Measurements from ENCODE around the gene RYR2. TPM values are rescaled to one million over a fixed set of nuclear protein-coding genes. Genes with fewer than 3 reads are reported as not detected.

Gene RYR2
- total and polyA plus RNA-seq, 11 donors, result 77.7 to 1,319 (median 805) TPM

DNA sequence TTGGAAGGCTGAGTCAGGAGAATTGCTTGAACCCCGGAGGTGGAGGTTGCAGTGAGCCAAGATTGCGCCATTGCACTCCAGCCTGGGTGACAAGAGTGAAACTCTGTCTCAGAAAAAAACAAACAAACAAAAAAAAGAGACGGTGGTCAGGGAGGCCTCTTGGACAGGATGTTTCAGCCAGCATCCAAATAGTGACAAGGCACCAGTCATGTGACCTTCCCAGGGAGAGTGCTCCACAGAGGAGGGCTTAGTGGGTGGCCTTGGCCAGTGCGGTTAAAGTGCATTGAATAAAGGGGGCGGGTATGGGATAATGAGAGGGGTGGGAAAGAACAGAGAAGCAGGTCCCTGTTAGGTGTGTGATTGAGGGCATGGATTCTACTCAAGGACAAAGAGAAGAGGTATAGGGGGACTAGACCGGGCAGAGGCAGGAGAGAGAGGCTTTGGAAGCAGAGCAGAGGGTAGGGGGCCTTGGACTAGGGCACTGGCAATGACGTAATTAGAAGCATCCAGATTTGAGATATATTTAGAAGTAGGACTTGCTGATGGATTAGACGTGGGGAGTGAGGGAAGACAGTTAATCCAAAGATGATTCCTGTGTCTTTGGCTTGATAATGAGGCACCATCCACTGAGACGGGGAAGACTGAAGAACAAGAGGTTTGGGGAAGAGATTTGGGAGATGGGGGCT is 12.0 kb upstream of the RYR2 start:
- WGBS, 4 donors, result 53 to 61% (median 57%) methylated on average over 9 of the region's 9 CpGs
- H3K27ac ChIP-seq, result peak overlapping the region in 2 of 12 donors; percentile 41 to 85
- intact Hi-C loops (cut with DNase I), result no loop called here
- no peak overlapping the region for H3K4me3 ChIP-seq
- no peak for TF ChIP-seq POLR2A (IDR thresholded peaks at IDR 0.05)
- TF ChIP-seq, protein P1, sequence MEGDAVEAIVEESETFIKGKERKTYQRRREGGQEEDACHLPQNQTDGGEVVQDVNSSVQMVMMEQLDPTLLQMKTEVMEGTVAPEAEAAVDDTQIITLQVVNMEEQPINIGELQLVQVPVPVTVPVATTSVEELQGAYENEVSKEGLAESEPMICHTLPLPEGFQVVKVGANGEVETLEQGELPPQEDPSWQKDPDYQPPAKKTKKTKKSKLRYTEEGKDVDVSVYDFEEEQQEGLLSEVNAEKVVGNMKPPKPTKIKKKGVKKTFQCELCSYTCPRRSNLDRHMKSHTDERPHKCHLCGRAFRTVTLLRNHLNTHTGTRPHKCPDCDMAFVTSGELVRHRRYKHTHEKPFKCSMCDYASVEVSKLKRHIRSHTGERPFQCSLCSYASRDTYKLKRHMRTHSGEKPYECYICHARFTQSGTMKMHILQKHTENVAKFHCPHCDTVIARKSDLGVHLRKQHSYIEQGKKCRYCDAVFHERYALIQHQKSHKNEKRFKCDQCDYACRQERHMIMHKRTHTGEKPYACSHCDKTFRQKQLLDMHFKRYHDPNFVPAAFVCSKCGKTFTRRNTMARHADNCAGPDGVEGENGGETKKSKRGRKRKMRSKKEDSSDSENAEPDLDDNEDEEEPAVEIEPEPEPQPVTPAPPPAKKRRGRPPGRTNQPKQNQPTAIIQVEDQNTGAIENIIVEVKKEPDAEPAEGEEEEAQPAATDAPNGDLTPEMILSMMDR (IDR thresholded peaks at IDR 0.05), result no peak
- DNase-seq, result no peak
- no peaks in the 10 kb centered on the region for H3K36me3 ChIP-seq
- peaks cover 0 to 10% (median 0%) of the 10 kb centered on the region in 12 donors for H3K9me3 ChIP-seq
- peaks cover 0 to 42% (median 4%) of the 10 kb centered on the region in 12 donors for H3K4me1 ChIP-seq
- no peaks in the 10 kb centered on the region for H3K27me3 ChIP-seq
- ATAC-seq, result peak in 2 of 4 donors; percentile 9 to 29

DNA sequence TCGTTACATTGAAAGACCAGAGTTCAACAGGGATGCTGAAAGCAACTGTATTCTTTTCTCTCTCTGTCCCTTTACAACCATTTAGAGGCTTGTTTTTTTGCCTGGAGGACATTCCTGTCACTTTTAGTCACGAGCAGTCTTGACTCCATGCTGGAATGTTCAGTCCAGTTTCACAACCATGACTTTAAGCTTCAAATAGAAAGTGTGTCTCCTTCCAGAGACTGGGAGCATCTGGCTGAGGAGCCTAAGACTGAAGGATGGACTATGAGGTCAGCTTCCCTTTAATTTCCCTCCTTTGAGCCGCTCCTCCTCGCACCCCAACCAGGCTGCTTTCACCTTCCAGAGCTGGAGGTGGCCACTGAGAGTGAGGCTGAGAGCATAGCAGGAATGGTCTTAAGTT is 10.5 kb upstream of the RYR2 start:
- Histone ChIP-seq H3K4me3 (peak overlapping the region in 7 of 12 donors; percentile 2 to 45 (median 26)), H3K36me3 (no peaks in the 10 kb centered on the region), H3K4me1 (peaks cover 0 to 42% (median 4%) of the 10 kb centered on the region in 12 donors), H3K27ac (peak overlapping the region in 11 of 12 donors; percentile 38 to 91 (median 71)), H3K9me3 (no peaks in the 10 kb centered on the region), H3K27me3 (no peaks in the 10 kb centered on the region)
- peak; percentile 68 to 83 (median 76) for ATAC-seq
- DNase-seq, result no peak
- intact Hi-C loops (cut with DNase I), result no loop called here
- TF ChIP-seq, protein P1 (IDR thresholded peaks at IDR 0.05), result no peak
- TF ChIP-seq POLR2A (IDR thresholded peaks at IDR 0.05), result no peak
- WGBS, 4 donors, result 25 to 76% (median 41%) methylated on average over 4 of the region's 4 CpGs

DNA sequence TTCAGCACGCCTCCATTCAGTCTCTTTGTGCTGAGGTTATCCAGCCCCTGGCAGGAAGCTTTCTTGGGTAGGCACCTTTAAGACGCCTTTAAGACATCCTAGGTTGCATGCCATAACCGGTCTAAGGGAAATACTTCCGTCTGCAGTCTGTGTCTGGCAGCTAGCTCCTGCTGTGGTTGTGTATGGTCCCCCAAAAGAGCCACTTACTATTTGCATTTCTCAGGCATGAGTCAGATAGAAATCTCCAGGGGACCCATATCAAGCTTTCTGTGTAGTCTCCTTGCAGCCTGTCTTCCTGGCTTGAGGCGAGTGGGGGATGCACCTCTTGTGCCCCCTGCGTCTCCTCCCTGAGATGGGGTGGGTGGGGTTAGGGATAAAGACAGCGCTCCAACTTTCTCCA is 10.0 kb upstream of the RYR2 start:
- H3K27me3 ChIP-seq, result no peaks in the 10 kb centered on the region
- 21 to 51% (median 29%) methylated on average over 7 of the region's 7 CpGs for WGBS, 4 donors
- H3K9me3 ChIP-seq, result no peaks in the 10 kb centered on the region
- intact Hi-C loops (cut with DNase I), result no loop called here
- peak overlapping the region in 10 of 12 donors; percentile 60 to 91 (median 71) for H3K27ac ChIP-seq
- peaks cover 0 to 42% (median 4%) of the 10 kb centered on the region in 12 donors for H3K4me1 ChIP-seq
- DNase-seq (no peak), ATAC-seq (peak in 1 of 4 donors; percentile 16)
- H3K4me3 ChIP-seq, result peak overlapping the region in 7 of 12 donors; percentile 2 to 45 (median 26)
- TF ChIP-seq POLR2A (IDR thresholded peaks at IDR 0.05), result no peak
- TF ChIP-seq, protein P1 (IDR thresholded peaks at IDR 0.05), result no peak
- no peaks in the 10 kb centered on the region for H3K36me3 ChIP-seq

DNA sequence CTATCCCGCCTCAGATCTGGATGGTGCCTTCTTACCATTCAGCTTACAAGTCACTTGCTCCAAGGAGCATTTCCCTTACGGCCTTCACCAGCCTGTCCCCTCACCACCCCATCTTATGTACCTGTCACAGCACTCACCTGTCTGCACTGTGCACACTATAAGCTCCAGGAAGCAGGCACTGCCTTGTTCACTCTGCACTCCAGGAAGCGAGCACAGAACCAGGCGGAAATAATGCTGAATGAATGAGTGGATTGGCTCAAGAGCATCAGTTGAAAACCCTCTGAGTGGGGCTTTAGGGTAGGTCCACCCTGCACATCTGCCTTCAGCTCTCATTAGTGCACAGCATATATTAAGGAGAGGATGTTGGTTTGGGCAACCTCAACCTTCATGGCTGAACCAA is 8.9 kb upstream of the RYR2 start:
- Histone ChIP-seq H3K27me3 (no peaks in the 10 kb centered on the region), H3K36me3 (no peaks in the 10 kb centered on the region), H3K9me3 (no peaks in the 10 kb centered on the region), H3K4me3 (no peak overlapping the region), H3K27ac (peak overlapping the region in 10 of 12 donors; percentile 11 to 91 (median 71)), H3K4me1 (peaks cover 0 to 34% (median 4%) of the 10 kb centered on the region in 12 donors)
- intact Hi-C loops (cut with DNase I), result no loop called here
- ATAC-seq (no peak), DNase-seq (no peak)
- 90 to 92% (median 91%) methylated on average over 4 of the region's 4 CpGs for WGBS, 4 donors
- TF ChIP-seq, protein P1 (IDR thresholded peaks at IDR 0.05), result no peak
- TF ChIP-seq POLR2A (IDR thresholded peaks at IDR 0.05), result no peak

Measured in heart left ventricle (tissue), 16 donors.